GM19351 (cell line): ENCODE data around the gene MTFR1L.

Experiments
- ATAC-seq: cut with Tn5 transposase; IDR thresholded peaks from one replicate; pipeline ENCODE4 v1.9.1; 2021; ENCODE audit warnings: mild to moderate bottlenecking, moderate library complexity; ENCODE audit not compliant: unreplicated experiment

The MTFR1L gene

GRCh38 chr1:25806418-25806817 is 13.3 kb upstream of the MTFR1L start:
- ATAC-seq = no peak

- no peak for ATAC-seq
Measured at GRCh38 chr1:25807480-25808390, 12.0 kb upstream of the MTFR1L start.

- ATAC-seq = no peak
Measured at GRCh38 chr1:25808481-25809244, 11.1 kb upstream of the MTFR1L start.

- no peak for ATAC-seq
Measured at GRCh38 chr1:25809283-25809926, 10.3 kb upstream of the MTFR1L start.

GRCh38 chr1:25809929-25810328 is 9.8 kb upstream of the MTFR1L start:
- ATAC-seq = no peak

- ATAC-seq = no peak
Measured at GRCh38 chr1:25810341-25811299, 9.1 kb upstream of the MTFR1L start.

GRCh38 chr1:25811384-25812082 is 8.2 kb upstream of the MTFR1L start:
- ATAC-seq = no peak

GRCh38 chr1:25813071-25813733 is 6.6 kb upstream of the MTFR1L start:
- ATAC-seq = no peak

- ATAC-seq = no peak
Measured at GRCh38 chr1:25813734-25814471, 5.9 kb upstream of the MTFR1L start.

GRCh38 chr1:25814549-25815087 is 5.1 kb upstream of the MTFR1L start:
- ATAC-seq = no peak

- no peak for ATAC-seq
Measured at GRCh38 chr1:25815208-25816111, 4.3 kb upstream of the MTFR1L start.

GRCh38 chr1:25816112-25816718 is 3.5 kb upstream of the MTFR1L start:
- ATAC-seq = no peak

- ATAC-seq = no peak
Measured at GRCh38 chr1:25817840-25818501, 1.8 kb upstream of the MTFR1L start.

- ATAC-seq = no peak
Measured at GRCh38 chr1:25818569-25818968, 1.2 kb upstream of the MTFR1L start.

GRCh38 chr1:25820247-25821111 is 725 bp downstream of the MTFR1L start:
- peak; percentile 48 for ATAC-seq
